CD14-positive monocyte (primary cell): Measurements from ENCODE around the gene AFF2. TPM values are rescaled to one million over a fixed set of nuclear protein-coding genes. Genes with fewer than 3 reads are reported as not detected.

Source experiments
- DNase-seq, 3 donors: peaks; one replicate each; pipeline ENCODE4 v3.0.0-alpha.2; 2011 to 2022
- H2AFZ ChIP-seq: 2 replicates; pipeline ENCODE4 v1.6.0; 2012; ENCODE audit warnings: mild to moderate bottlenecking, low read depth, low read length, inconsistent platforms; ENCODE audit not compliant: insufficient read depth, poor library complexity, severe bottlenecking
- H3K27ac ChIP-seq, 2 donors: 1 replicate in 1 of 2; 2 replicates in 1 of 2; pipeline ENCODE4 v1.5.1; 2012 to 2013; ENCODE audit warnings: low read length in 2 of 2, control low read depth in 1 of 2, inconsistent platforms in 1 of 2, low read depth in 1 of 2, mild to moderate bottlenecking in 1 of 2
- H3K27me3 ChIP-seq, 2 donors: one replicate each; pipeline versions ENCODE4 v1.6.0 to v1.6.1; 2011 to 2013; ENCODE audit warnings: low read length in 2 of 2; ENCODE audit not compliant: control insufficient read depth in 2 of 2, insufficient read depth in 2 of 2
- H3K36me3 ChIP-seq, 2 donors: replicated peaks in 1 of 2; 1 replicate in 1 of 2; 2 replicates in 1 of 2; pipeline versions ENCODE4 v1.5.1 to v1.6.1; 2012 to 2013; ENCODE audit warnings: low read length in 2 of 2, control low read depth in 1 of 2, inconsistent platforms in 1 of 2, mild to moderate bottlenecking in 1 of 2; ENCODE audit not compliant: insufficient read depth in 2 of 2, control insufficient read depth in 1 of 2
- H3K4me1 ChIP-seq, 2 donors: 1 replicate in 1 of 2; 2 replicates in 1 of 2; pipeline versions ENCODE4 v1.5.1 to v1.6.1; 2012 to 2013; ENCODE audit warnings: low read length in 2 of 2, control low read depth in 1 of 2, inconsistent platforms in 1 of 2, mild to moderate bottlenecking in 1 of 2, moderate library complexity in 1 of 2; ENCODE audit not compliant: insufficient read depth in 2 of 2, control insufficient read depth in 1 of 2
- H3K4me2 ChIP-seq: replicated peaks from 2 replicates; pipeline ENCODE3; 2012; ENCODE audit warnings: low read length, moderate library complexity, mild to moderate bottlenecking; ENCODE audit not compliant: poor library complexity, severe bottlenecking; ENCODE audit errors: extremely low read depth
- H3K4me3 ChIP-seq, 3 experiments: fragments of 200-600 bp in 1 of 3; sonication (generic) in 1 of 3; replicated peaks in 1 of 3; 1 replicate in 2 of 3; 2 replicates in 1 of 3; pipeline ENCODE4 v1.5.1; 2011 to 2013; ENCODE audit warnings: low read length in 3 of 3, mild to moderate bottlenecking in 3 of 3, control low read depth in 2 of 3, low read depth in 2 of 3, inconsistent platforms in 1 of 3, moderate library complexity in 1 of 3
- H3K79me2 ChIP-seq: 2 replicates; pipeline ENCODE4 v1.6.0; 2012; ENCODE audit warnings: mild to moderate bottlenecking, control low read depth, inconsistent platforms, low read length, moderate library complexity; ENCODE audit not compliant: insufficient read depth
- H3K9ac ChIP-seq: 2 replicates; pipeline ENCODE4 v1.6.0; 2017; ENCODE audit warnings: low read length, mild to moderate bottlenecking; ENCODE audit not compliant: insufficient read depth, poor library complexity, severe bottlenecking
- H3K9me3 ChIP-seq, 2 donors: replicated peaks in 1 of 2; 1 replicate in 1 of 2; 2 replicates in 1 of 2; pipeline versions ENCODE4 v1.5.1 to v1.6.1; 2012 to 2013; ENCODE audit warnings: low read length in 2 of 2, control low read depth in 1 of 2; ENCODE audit not compliant: control insufficient read depth in 1 of 2, insufficient read depth in 1 of 2
- H4K20me1 ChIP-seq: 2 replicates; pipeline ENCODE4 v1.6.0; 2012; ENCODE audit warnings: mild to moderate bottlenecking, low read length, control low read depth, moderate library complexity; ENCODE audit not compliant: insufficient read depth
- H3K27ac Mint-ChIP-seq, 7 donors: one replicate each; pipeline ENCODE4 v1.8.0; 2020; ENCODE audit warnings: mild to moderate bottlenecking in 7 of 7, mixed read lengths in 7 of 7, moderate library complexity in 6 of 7, inconsistent platforms in 2 of 7
- H3K27me3 Mint-ChIP-seq, 3 donors: one replicate each; pipeline ENCODE4 v1.8.0; 2021 to 2022; ENCODE audit warnings: low read depth in 3 of 3, mild to moderate bottlenecking in 3 of 3, mixed read lengths in 3 of 3, moderate library complexity in 3 of 3, inconsistent platforms in 1 of 3
- H3K36me3 Mint-ChIP-seq, 2 donors: one replicate each; pipeline ENCODE4 v1.8.0; 2020; ENCODE audit warnings: mixed read lengths in 2 of 2, inconsistent platforms in 1 of 2, mild to moderate bottlenecking in 1 of 2
- H3K4me1 Mint-ChIP-seq: one replicate; pipeline ENCODE4 v1.8.0; 2020; ENCODE audit warnings: mild to moderate bottlenecking, mixed read lengths
- H3K4me3 Mint-ChIP-seq, 2 donors: one replicate each; pipeline ENCODE4 v1.8.0; 2020; ENCODE audit warnings: mild to moderate bottlenecking in 2 of 2, mixed read lengths in 2 of 2, moderate library complexity in 1 of 2
- H3K9me3 Mint-ChIP-seq, 7 donors: one replicate each; pipeline ENCODE4 v1.8.0; 2020 to 2022; ENCODE audit warnings: mixed read lengths in 7 of 7, mild to moderate bottlenecking in 6 of 7, moderate library complexity in 6 of 7, inconsistent platforms in 2 of 7
- CTCF ChIP-seq: fragments of 200-600 bp; IDR thresholded peaks from one replicate; pipeline ENCODE4 v1.8.0; 2022; ENCODE audit warnings: antibody characterized with exemption, mild to moderate bottlenecking
- WGBS: methylation state at CpG from one replicate; pipeline ENCODE4 v1.1.5; 2013; ENCODE audit warnings: missing lambda C conversion rate; ENCODE audit not compliant: insufficient coverage; 5-methylcytosine and 5-hydroxymethylcytosine counted together
- intact Hi-C, 2 donors: fragments of 100-400 bp; cut with micrococcal nuclease; formaldehyde crosslinking; loops; one replicate each; pipeline versions ENCODE4 v1.15.0 to v1.15.1; 2023
- polyA plus RNA-seq, 3 donors: library from polyadenylated mRNA; depleted of rRNA in 1 of 3; unstranded in 2 of 3; stranded (reverse) in 1 of 3; fragments of 300-500 nt in 2 of 3; fragments of >200 nt in 1 of 3; fragmentation: Illumina TruSeq in 2 of 3; gene quantifications; 1 replicate in 2 of 3; 2 replicates in 1 of 3; pipeline ENCODE4 v1.2.3, GENCODE V29; 2012 to 2021

The AFF2 gene
- polyA plus RNA-seq, 3 donors, result 0.07 to 1.1 (median 0.70) TPM

- no peak overlapping the region for H3K4me3 Mint-ChIP-seq
- Histone ChIP-seq H3K27ac (no peak overlapping the region), H3K9me3 (no peaks in the 10 kb centered on the region), H3K4me1 (no peaks in the 10 kb centered on the region), H3K4me3 (no peak overlapping the region), H2AFZ (no peak overlapping the region), H3K4me2 (no peak overlapping the region), H3K79me2 (no peaks in the 10 kb centered on the region), H3K36me3 (no peaks in the 10 kb centered on the region), H3K27me3 (no peaks in the 10 kb centered on the region), H4K20me1 (no peaks in the 10 kb centered on the region), H3K9ac (no peak overlapping the region)
- DNase-seq, result no peak
- WGBS, result no CpG with 5 or more reads among the region's 4 CpGs
- H3K4me1 Mint-ChIP-seq, result no peaks in the 10 kb centered on the region
- TF ChIP-seq CTCF, result no peak
- H3K27me3 Mint-ChIP-seq, result no peaks in the 10 kb centered on the region
- peaks cover 0 to under 1% (median 0%) of the 10 kb centered on the region in 7 donors for H3K9me3 Mint-ChIP-seq
- intact Hi-C loops, result no loop called here
- H3K36me3 Mint-ChIP-seq, result no peaks in the 10 kb centered on the region
- no peak overlapping the region for H3K27ac Mint-ChIP-seq
Measured at GRCh38 chrX:149007423-149007822, 507.0 kb downstream of the AFF2 start.

GRCh38 chrX:149010013-149010852 is 509.8 kb downstream of the AFF2 start:
- Histone ChIP-seq H3K36me3 (no peaks in the 10 kb centered on the region), H3K4me3 (no peak overlapping the region), H4K20me1 (no peaks in the 10 kb centered on the region), H3K27me3 (no peaks in the 10 kb centered on the region), H3K79me2 (no peaks in the 10 kb centered on the region), H3K4me1 (no peaks in the 10 kb centered on the region), H3K4me2 (no peak overlapping the region), H3K27ac (no peak overlapping the region), H3K9ac (no peak overlapping the region), H3K9me3 (no peaks in the 10 kb centered on the region), H2AFZ (no peak overlapping the region)
- Mint-ChIP-seq H3K4me1 (no peaks in the 10 kb centered on the region), H3K27me3 (peaks cover 0 to 4% (median 0%) of the 10 kb centered on the region in 3 donors), H3K36me3 (no peaks in the 10 kb centered on the region), H3K9me3 (peaks cover 0 to 4% (median 0%) of the 10 kb centered on the region in 7 donors), H3K27ac (no peak overlapping the region), H3K4me3 (no peak overlapping the region)
- no peak for DNase-seq
- WGBS, result no CpG with 5 or more reads among the region's 4 CpGs
- no peak for TF ChIP-seq CTCF
- intact Hi-C loops, result no loop called here
